Esophagus squamous epithelium (tissue), 4 donors: ENCODE measurements around the gene CELSR1.

ENCODE experiments used
- CTCF ChIP-seq, 6 experiments: fragments of 450-650 bp in 4 of 6; fragments of 200-600 bp in 2 of 6; sonication (generic) in 2 of 6; IDR thresholded peaks; one replicate each; pipeline ENCODE4 v1.5.1; 2016 to 2019; ENCODE audit warnings: antibody characterized with exemption in 6 of 6, mild to moderate bottlenecking in 4 of 6, moderate library complexity in 4 of 6
- POLR2A ChIP-seq, 4 donors: fragments of 450-650 bp; IDR thresholded peaks; one replicate each; pipeline ENCODE4 v1.6.1; 2017; ENCODE audit warnings: antibody characterized with exemption in 4 of 4, mild to moderate bottlenecking in 4 of 4, moderate library complexity in 3 of 4

GRCh38 chr22:46322711-46323110, 214.7 kb downstream of the CELSR1 start:
- TF ChIP-seq CTCF (IDR thresholded peaks at IDR 0.05) (no peak), POLR2A (IDR thresholded peaks at IDR 0.05) (no peak)
